A673 (cell line): ENCODE data around the gene ZNF763. TPM values are rescaled to one million over a fixed set of nuclear protein-coding genes. Genes with fewer than 3 reads are reported as not detected.

Experiments
- BruUV-seq: library from RNA; stranded (reverse); fragments of 400-500 nt; replicated peaks from 2 replicates; lab custom pipeline; 2021; lab: Mats Ljungman, UMichigan
- CTCF ChIA-PET: fragments of 300-600 bp; sonication (Branson Sonifier 250); formaldehyde crosslinking; loops from one replicate; lab custom pipeline; 2022; ENCODE audit warnings: antibody characterized with exemption; lab: Charles Lee
- POLR2A ChIA-PET: fragments of 300-600 bp; sonication (Branson Sonifier 250); formaldehyde crosslinking; loops from one replicate; lab custom pipeline; 2022; ENCODE audit warnings: antibody characterized with exemption; ENCODE audit not compliant: low non-redundant PET; lab: Charles Lee
- DNase-seq: peaks from one replicate; pipeline ENCODE4 v3.0.0-alpha.2; 2015; ENCODE audit warnings: low spot score
- H3K27ac ChIP-seq: fragments of 200-600 bp; sonication (generic); 2 replicates; pipeline ENCODE4 v1.5.1; 2016; ENCODE audit warnings: mixed run types, low read depth, mild to moderate bottlenecking, mixed read lengths, antibody characterized with exemption, low read length; ENCODE audit not compliant: poor library complexity, severe bottlenecking
- H3K27me3 ChIP-seq: fragments of 200-600 bp; sonication (generic); replicated peaks from 2 replicates; pipeline ENCODE4 v1.6.1; 2017; ENCODE audit warnings: mixed run types, low read depth, mild to moderate bottlenecking, mixed read lengths, antibody characterized with exemption, low read length; ENCODE audit not compliant: insufficient read depth, poor library complexity
- H3K36me3 ChIP-seq: fragments of 200-600 bp; sonication (generic); 2 replicates; pipeline ENCODE4 v1.6.1; 2016; ENCODE audit warnings: mixed run types, mild to moderate bottlenecking, mixed read lengths, antibody characterized with exemption, low read length; ENCODE audit not compliant: insufficient read depth, poor library complexity, severe bottlenecking
- H3K4me1 ChIP-seq: fragments of 200-600 bp; sonication (generic); 2 replicates; pipeline ENCODE4 v1.6.1; 2017; ENCODE audit warnings: mixed run types, mild to moderate bottlenecking, mixed read lengths, antibody characterized with exemption, low read length; ENCODE audit not compliant: insufficient read depth, poor library complexity, severe bottlenecking
- H3K4me3 ChIP-seq: fragments of 200-600 bp; sonication (generic); 2 replicates; pipeline ENCODE4 v1.5.1; 2016; ENCODE audit warnings: low read depth, mixed run types, mild to moderate bottlenecking, mixed read lengths, low read length; ENCODE audit not compliant: poor library complexity, severe bottlenecking
- H3K9me3 ChIP-seq: fragments of 200-600 bp; sonication (generic); 2 replicates; pipeline ENCODE4 v1.6.1; 2016; ENCODE audit warnings: mixed run types, low read depth, mild to moderate bottlenecking, mixed read lengths, antibody characterized with exemption, low read length; ENCODE audit not compliant: poor library complexity, severe bottlenecking
- EZH2 ChIP-seq: fragments of 200-600 bp; sonication (generic); IDR thresholded peaks from 2 replicates; pipeline ENCODE4 v1.6.1; 2017; ENCODE audit warnings: borderline replicate concordance, low read depth, mild to moderate bottlenecking, mixed read lengths, antibody characterized with exemption, low read length; ENCODE audit not compliant: poor library complexity, severe bottlenecking
- intact Hi-C: fragments of 100-400 bp; cut with micrococcal nuclease; formaldehyde crosslinking; loops from one replicate; pipeline ENCODE4 v1.10.0; 2022; ENCODE audit not compliant: unreplicated experiment
- total RNA-seq: library from RNA; stranded (reverse); gene quantifications from 2 replicates; pipeline ENCODE4 v1.2.3, GENCODE V29; 2021
- TF ChIP-seq, protein P1 (sequence below): fragments of 300-800, 200-600 bp; sonication (generic); conservative IDR thresholded peaks from 2 replicates; pipeline ENCODE4 v1.5.1; 2017; ENCODE audit warnings: low read depth, mild to moderate bottlenecking, antibody characterized with exemption, low read length, moderate library complexity, mixed read lengths

ZNF763 gene
- total RNA-seq, 1 experiment from 2014 or later: not detected

DNA sequence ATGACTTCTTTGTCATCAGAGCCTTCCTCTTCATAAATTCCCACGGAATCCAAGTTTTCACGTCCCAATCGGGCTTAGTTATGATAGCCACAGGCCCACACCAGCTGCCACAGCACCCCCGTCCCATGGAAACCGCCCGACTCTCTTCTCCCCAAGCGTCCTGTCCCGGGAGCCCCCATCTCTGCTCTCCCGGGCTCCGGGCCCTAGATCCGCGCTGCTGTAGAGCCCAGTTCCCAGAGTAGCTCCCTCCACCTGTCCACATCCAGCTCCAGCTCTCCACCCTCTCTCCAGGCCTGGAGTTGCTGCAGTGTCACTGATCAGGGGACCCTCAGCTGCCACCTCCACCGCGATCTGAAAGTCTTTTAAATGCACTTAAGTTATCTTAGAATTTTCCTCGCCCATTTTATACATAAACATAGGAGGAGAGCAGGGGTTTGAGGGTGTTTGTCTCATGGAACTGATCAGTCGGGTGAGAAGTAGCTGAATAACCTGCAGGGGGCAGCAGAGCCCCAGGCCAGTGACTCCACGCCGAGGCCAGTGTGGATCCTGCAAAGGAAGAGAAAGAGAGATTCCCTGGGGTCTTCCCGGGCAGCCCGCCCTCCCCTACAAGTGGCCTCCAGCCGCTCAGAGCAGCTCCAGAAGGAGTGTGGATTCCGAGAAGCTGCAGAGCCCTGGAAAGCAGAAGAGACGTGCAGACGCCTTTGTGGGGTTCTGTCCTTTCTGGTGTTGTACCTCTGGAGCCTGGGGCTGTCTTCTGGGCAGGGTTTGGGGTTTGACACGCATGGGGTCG lies 1.1 kb upstream of the ZNF763 start:
- BruUV-seq: no TSS peak
- peak overlapping the region; percentile 48 for H3K4me3 ChIP-seq
- H3K9me3 ChIP-seq: no peaks in the 10 kb centered on the region
- CTCF ChIA-PET: interaction anchor here (0.6 to 1.7 kb wide), 7 partner anchors 24 to 537 kb away, joined by 3 to 9 read pairs (median 5); partner anchors contain the start of gene ZNF20
- peak; percentile 86 for DNase-seq
- no peak for TF ChIP-seq EZH2
- TF ChIP-seq, protein P1, sequence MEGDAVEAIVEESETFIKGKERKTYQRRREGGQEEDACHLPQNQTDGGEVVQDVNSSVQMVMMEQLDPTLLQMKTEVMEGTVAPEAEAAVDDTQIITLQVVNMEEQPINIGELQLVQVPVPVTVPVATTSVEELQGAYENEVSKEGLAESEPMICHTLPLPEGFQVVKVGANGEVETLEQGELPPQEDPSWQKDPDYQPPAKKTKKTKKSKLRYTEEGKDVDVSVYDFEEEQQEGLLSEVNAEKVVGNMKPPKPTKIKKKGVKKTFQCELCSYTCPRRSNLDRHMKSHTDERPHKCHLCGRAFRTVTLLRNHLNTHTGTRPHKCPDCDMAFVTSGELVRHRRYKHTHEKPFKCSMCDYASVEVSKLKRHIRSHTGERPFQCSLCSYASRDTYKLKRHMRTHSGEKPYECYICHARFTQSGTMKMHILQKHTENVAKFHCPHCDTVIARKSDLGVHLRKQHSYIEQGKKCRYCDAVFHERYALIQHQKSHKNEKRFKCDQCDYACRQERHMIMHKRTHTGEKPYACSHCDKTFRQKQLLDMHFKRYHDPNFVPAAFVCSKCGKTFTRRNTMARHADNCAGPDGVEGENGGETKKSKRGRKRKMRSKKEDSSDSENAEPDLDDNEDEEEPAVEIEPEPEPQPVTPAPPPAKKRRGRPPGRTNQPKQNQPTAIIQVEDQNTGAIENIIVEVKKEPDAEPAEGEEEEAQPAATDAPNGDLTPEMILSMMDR: peak; percentile 83
- H3K36me3 ChIP-seq: no peaks in the 10 kb centered on the region
- H3K27me3 ChIP-seq: no peaks in the 10 kb centered on the region
- peaks cover 7% of the 10 kb centered on the region for H3K4me1 ChIP-seq
- intact Hi-C loops: loop anchor here (2.0 kb wide), 1 partner anchor 177 kb away; the partner anchor contains the start of gene ZNF20
- no peak overlapping the region for H3K27ac ChIP-seq
- POLR2A ChIA-PET: interaction anchor here (0.6 kb wide), 1 partner anchor 10 kb away, joined by 4 read pairs; no protein-coding TSS in a partner anchor

DNA sequence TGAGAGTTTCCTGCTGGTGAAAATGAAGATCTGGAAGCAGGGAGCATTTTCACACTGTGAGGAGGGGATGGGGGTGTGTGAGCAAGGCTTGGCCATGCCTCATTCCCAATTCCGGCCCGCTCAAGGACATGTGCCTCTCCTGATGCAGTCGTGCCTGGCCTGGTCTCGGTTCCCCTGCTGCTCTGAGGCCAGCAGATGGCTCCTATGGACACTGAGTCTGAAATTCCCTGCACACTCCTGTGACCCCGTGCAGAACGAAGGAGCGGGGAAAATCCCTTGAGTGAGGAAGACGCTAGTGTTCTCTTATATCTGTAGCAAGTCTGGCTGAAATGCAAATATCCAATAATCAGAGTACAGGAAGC lies 363 bp upstream of the ZNF763 start:
- Histone ChIP-seq H3K9me3 (no peaks in the 10 kb centered on the region), H3K4me1 (peaks cover 7% of the 10 kb centered on the region), H3K27me3 (no peaks in the 10 kb centered on the region), H3K4me3 (peak overlapping the region; percentile 48), H3K36me3 (no peaks in the 10 kb centered on the region), H3K27ac (no peak overlapping the region)
- POLR2A ChIA-PET: no interaction called here
- no peak for DNase-seq
- CTCF ChIA-PET: interaction anchor here (0.5 to 1.7 kb wide), 10 partner anchors 9 to 176 kb away, joined by 3 to 9 read pairs (median 5); partner anchors contain the start of gene ZNF20
- BruUV-seq: no TSS peak
- intact Hi-C loops: loop anchor here (2.0 kb wide), 1 partner anchor 176 kb away; the partner anchor contains the start of gene ZNF20
- no peak for TF ChIP-seq EZH2
- TF ChIP-seq, protein P1: no peak

DNA sequence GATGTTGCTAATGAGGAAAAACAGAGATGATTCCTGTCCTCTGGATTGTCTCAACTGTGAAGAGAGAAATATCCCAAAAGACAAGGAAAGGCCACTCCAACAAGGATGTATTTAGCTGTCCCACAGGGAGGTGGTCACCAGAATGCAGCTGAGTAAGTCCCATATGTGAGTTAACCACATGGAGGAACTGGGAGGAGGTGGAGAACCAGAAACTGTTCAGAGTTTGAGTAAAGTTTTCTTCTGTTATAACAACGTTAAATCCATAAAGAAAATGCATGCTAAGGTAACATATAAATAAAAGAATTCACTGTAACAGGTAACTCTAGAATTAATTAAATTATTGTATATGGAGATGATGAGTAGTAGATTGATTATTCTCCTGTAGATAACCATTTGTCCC lies 5.3 kb downstream of the ZNF763 start:
- TF ChIP-seq, protein P1: no peak
- TF ChIP-seq EZH2: no peak
- CTCF ChIA-PET: no interaction called here
- POLR2A ChIA-PET: no interaction called here
- Histone ChIP-seq H3K9me3 (no peaks in the 10 kb centered on the region), H3K27ac (no peak overlapping the region), H3K4me3 (no peak overlapping the region), H3K4me1 (no peaks in the 10 kb centered on the region), H3K27me3 (no peaks in the 10 kb centered on the region), H3K36me3 (no peaks in the 10 kb centered on the region)
- BruUV-seq: no TSS peak
- intact Hi-C loops: no loop called here
- DNase-seq: no peak
